H1 (cell line): Measurements from ENCODE around the gene SASS6. TPM values are rescaled to one million over a fixed set of nuclear protein-coding genes. Genes with fewer than 3 reads are reported as not detected.

Source experiments
- CTCF ChIA-PET: fragments of 300-600 bp; sonication (Branson Sonifier 250); formaldehyde crosslinking; loops from one replicate; lab custom pipeline; 2021; ENCODE audit not compliant: partially characterized antibody; lab: Charles Lee
- POLR2A ChIA-PET: fragments of 300-600 bp; sonication (Branson Sonifier 250); formaldehyde crosslinking; loops from one replicate; lab custom pipeline; 2021; ENCODE audit warnings: inconsistent platforms; ENCODE audit not compliant: partially characterized antibody; lab: Charles Lee
- DNase-seq, 2 experiments: peaks; one replicate each; pipeline versions ENCODE4 v3.0.0 to v3.0.0-alpha.2; 2010 to 2022; ENCODE audit warnings: low spot score in 2 of 2, low read depth in 1 of 2, mixed read lengths in 1 of 2
- FAIRE-seq: peaks from 2 replicates; lab custom pipeline; 2011; peaks lifted over from hg19 to GRCh38; lab: Jason Lieb, UNC
- H2AFZ ChIP-seq: 2 replicates; pipeline ENCODE4 v1.8.1; 2012; ENCODE audit warnings: low read length, inconsistent platforms
- H2AK5ac ChIP-seq: 2 replicates; pipeline ENCODE4 v1.6.1; 2013; ENCODE audit warnings: low read depth, low read length
- H2BK120ac ChIP-seq: replicated peaks from 2 replicates; pipeline ENCODE3; 2013; ENCODE audit warnings: low read depth, low read length, inconsistent platforms
- H2BK12ac ChIP-seq: 2 replicates; pipeline ENCODE4 v1.6.1; 2013; ENCODE audit warnings: low read depth, low read length
- H2BK15ac ChIP-seq: 2 replicates; pipeline ENCODE4 v1.6.1; 2013; ENCODE audit warnings: low read length
- H2BK20ac ChIP-seq: 2 replicates; pipeline ENCODE4 v1.6.1; 2013; ENCODE audit warnings: low read length
- H2BK5ac ChIP-seq: 2 replicates; pipeline ENCODE4 v1.6.1; 2013; ENCODE audit warnings: low read depth, low read length
- H3K14ac ChIP-seq: 2 replicates; pipeline ENCODE4 v1.6.1; 2013; ENCODE audit warnings: inconsistent platforms; ENCODE audit not compliant: insufficient read length
- H3K18ac ChIP-seq: 2 replicates; pipeline ENCODE4 v1.6.1; 2013; ENCODE audit warnings: low read length; ENCODE audit errors: extremely low read depth
- H3K23ac ChIP-seq: 2 replicates; pipeline ENCODE4 v1.6.1; 2013; ENCODE audit warnings: inconsistent platforms; ENCODE audit not compliant: insufficient read length
- H3K23me2 ChIP-seq: 2 replicates; pipeline ENCODE4 v1.6.1; 2013; ENCODE audit warnings: low read depth, low read length
- H3K27ac ChIP-seq: 2 replicates; pipeline ENCODE4 v1.6.1; 2011; ENCODE audit warnings: low read depth, low read length, inconsistent platforms
- H3K27me3 ChIP-seq, 4 experiments: replicated peaks in 1 of 4; 1 replicate in 1 of 4; 2 replicates in 3 of 4; pipeline versions ENCODE4 v1.6.1 to v1.8.1; 2011 to 2013; ENCODE audit warnings: low read length in 3 of 4, mild to moderate bottlenecking in 3 of 4, inconsistent platforms in 2 of 4, mixed read lengths in 2 of 4, moderate library complexity in 1 of 4; ENCODE audit not compliant: control insufficient read depth in 3 of 4, insufficient read depth in 3 of 4; ENCODE audit errors: extremely low read depth in 1 of 4
- H3K36me3 ChIP-seq, 4 experiments: 2 replicates each; pipeline versions ENCODE4 v1.6.1 to v1.8.1; 2011 to 2013; ENCODE audit warnings: mild to moderate bottlenecking in 4 of 4, low read length in 3 of 4, moderate library complexity in 2 of 4, control low read depth in 1 of 4, inconsistent platforms in 1 of 4; ENCODE audit not compliant: insufficient read depth in 4 of 4, control insufficient read depth in 2 of 4
- H3K4ac ChIP-seq: replicated peaks from 2 replicates; pipeline ENCODE3; 2013; ENCODE audit warnings: low read length, low read depth, mixed read lengths, inconsistent platforms; ENCODE audit not compliant: insufficient read length
- H3K4me1 ChIP-seq, 4 experiments: replicated peaks in 1 of 4; 1 replicate in 1 of 4; 2 replicates in 3 of 4; pipeline versions ENCODE4 v1.6.1 to v1.8.1; 2011 to 2013; ENCODE audit warnings: low read length in 3 of 4, inconsistent platforms in 2 of 4, mixed read lengths in 1 of 4; ENCODE audit not compliant: insufficient read depth in 4 of 4, control insufficient read depth in 3 of 4
- H3K4me2 ChIP-seq, 2 experiments: 2 replicates each; pipeline versions ENCODE4 v1.6.1 to v1.8.1; 2011 to 2013; ENCODE audit warnings: low read depth in 2 of 2, low read length in 2 of 2, control low read depth in 1 of 2, inconsistent platforms in 1 of 2, mild to moderate bottlenecking in 1 of 2; ENCODE audit not compliant: insufficient read depth in 1 of 2
- H3K4me3 ChIP-seq, 4 experiments: fragments of 200-600, 300-600 bp in 1 of 4; sonication (generic), shearing (Covaris generic), sonication (Bioruptor Twin) in 1 of 4; 2 replicates each; pipeline versions ENCODE4 v1.5.1 to v1.8.1; 2011 to 2016; ENCODE audit warnings: low read length in 4 of 4, low read depth in 3 of 4, control low read depth in 2 of 4, inconsistent platforms in 2 of 4, mild to moderate bottlenecking in 2 of 4, mixed read lengths in 1 of 4, moderate library complexity in 1 of 4; ENCODE audit not compliant: insufficient read depth in 2 of 4; ENCODE audit errors: extremely low read depth in 1 of 4
- H3K56ac ChIP-seq: replicated peaks from 2 replicates; pipeline ENCODE3; 2013; ENCODE audit warnings: low read depth, mild to moderate bottlenecking, mixed read lengths, low read length, inconsistent platforms; ENCODE audit not compliant: insufficient read length
- H3K79me1 ChIP-seq: 2 replicates; pipeline ENCODE4 v1.6.1; 2013; ENCODE audit warnings: low read depth, low read length, control low read depth
- H3K79me2 ChIP-seq, 2 experiments: 2 replicates each; pipeline versions ENCODE4 v1.6.1 to v1.8.1; 2012 to 2013; ENCODE audit warnings: low read length in 2 of 2, mild to moderate bottlenecking in 2 of 2, inconsistent platforms in 1 of 2; ENCODE audit not compliant: insufficient read depth in 2 of 2, control insufficient read depth in 1 of 2
- H3K9ac ChIP-seq, 4 experiments: replicated peaks in 1 of 4; 1 replicate in 1 of 4; 2 replicates in 3 of 4; pipeline versions ENCODE4 v1.6.1 to v1.8.1; 2011 to 2013; ENCODE audit warnings: low read depth in 3 of 4, low read length in 3 of 4, control low read depth in 2 of 4, mild to moderate bottlenecking in 2 of 4, moderate library complexity in 2 of 4, inconsistent platforms in 1 of 4; ENCODE audit errors: extremely low read depth in 1 of 4
- H3K9me3 ChIP-seq, 2 experiments: 2 replicates each; pipeline versions ENCODE4 v1.6.1 to v1.8.1; 2012 to 2013; ENCODE audit warnings: mild to moderate bottlenecking in 2 of 2, moderate library complexity in 2 of 2, control low read depth in 1 of 2, inconsistent platforms in 1 of 2, low read depth in 1 of 2, low read length in 1 of 2, mixed read lengths in 1 of 2; ENCODE audit not compliant: insufficient read depth in 2 of 2
- H4K20me1 ChIP-seq, 2 experiments: replicated peaks in 1 of 2; 2 replicates each; pipeline versions ENCODE3 to v1.8.1; 2011 to 2013; ENCODE audit warnings: inconsistent platforms in 2 of 2, low read length in 2 of 2, mild to moderate bottlenecking in 1 of 2; ENCODE audit not compliant: insufficient read depth in 2 of 2, control insufficient read depth in 1 of 2
- H4K5ac ChIP-seq: 2 replicates; pipeline ENCODE4 v1.6.1; 2013; ENCODE audit warnings: low read length, low read depth, mixed read lengths, inconsistent platforms; ENCODE audit not compliant: insufficient read length
- H4K8ac ChIP-seq: 2 replicates; pipeline ENCODE4 v1.8.0; 2013; ENCODE audit warnings: mild to moderate bottlenecking, moderate library complexity, low read length, inconsistent platforms; ENCODE audit not compliant: insufficient read depth; ENCODE audit errors: extremely low read depth
- H4K91ac ChIP-seq: replicated peaks from 2 replicates; pipeline ENCODE3; 2013; ENCODE audit warnings: low read length, mixed read lengths, inconsistent platforms; ENCODE audit not compliant: insufficient read length
- CBX8 ChIP-seq: fragments of 300-800, 300-1000 bp; sonication (generic); IDR thresholded peaks from 2 replicates; pipeline ENCODE4 v1.7.1; 2016; ENCODE audit warnings: low read depth, low read length, borderline replicate concordance
- CTBP2 ChIP-seq: IDR thresholded peaks from 2 replicates; pipeline ENCODE4 v1.7.0; 2011; ENCODE audit warnings: borderline replicate concordance, mild to moderate bottlenecking, moderate library complexity, mixed read lengths, low read length; ENCODE audit not compliant: insufficient read depth, insufficient read length
- EGR1 ChIP-seq: IDR thresholded peaks from 2 replicates; pipeline ENCODE4 v1.6.1; 2011; ENCODE audit warnings: low read depth, low read length, borderline replicate concordance
- KDM1A ChIP-seq: fragments of 200-600, 300-600 bp; sonication (generic); IDR thresholded peaks from 2 replicates; pipeline ENCODE4 v1.7.1; 2016; ENCODE audit warnings: mild to moderate bottlenecking, low read length, borderline replicate concordance
- KDM5A ChIP-seq: fragments of 200-600 bp; IDR thresholded peaks from 2 replicates; pipeline ENCODE4 v1.7.1; 2012; ENCODE audit warnings: mild to moderate bottlenecking, low read length, inconsistent platforms, mixed read lengths
- NRF1 ChIP-seq: IDR thresholded peaks from 2 replicates; pipeline ENCODE4 v1.6.1; 2011; ENCODE audit warnings: mild to moderate bottlenecking, low read depth, low read length, improper control_type of control experiment
- POLR2A ChIP-seq, 2 experiments: IDR thresholded peaks; 1 replicate in 1 of 2; 2 replicates in 1 of 2; pipeline ENCODE4 v1.6.1; 2011; ENCODE audit warnings: low read depth in 2 of 2, low read length in 2 of 2, mild to moderate bottlenecking in 2 of 2; ENCODE audit errors: control extremely low read depth in 1 of 2
- RAD21 ChIP-seq, 2 experiments: IDR thresholded peaks in 1 of 2; conservative IDR thresholded peaks in 1 of 2; 2 replicates each; pipeline ENCODE4 v1.6.1; 2011; ENCODE audit warnings: low read depth in 2 of 2, low read length in 2 of 2, improper control_type of control experiment in 1 of 2, inconsistent platforms in 1 of 2, mild to moderate bottlenecking in 1 of 2, moderate library complexity in 1 of 2
- SAP30 ChIP-seq: fragments of 300-600 bp; sonication (generic); IDR thresholded peaks from 2 replicates; pipeline ENCODE4 v1.7.1; 2012; ENCODE audit warnings: low read length, moderate library complexity, mild to moderate bottlenecking, inconsistent platforms; ENCODE audit not compliant: insufficient read depth, insufficient replicate concordance
- SIRT6 ChIP-seq: IDR thresholded peaks from one replicate; pipeline ENCODE4 v1.7.1; 2012; ENCODE audit warnings: low read length, inconsistent platforms
- SP4 ChIP-seq: IDR thresholded peaks from 2 replicates; pipeline ENCODE4 v1.6.1; 2012; ENCODE audit warnings: low read length, inconsistent platforms
- WGBS, 2 experiments: shearing (Covaris generic) in 1 of 2; methylation state at CpG; one replicate each; pipeline versions ENCODE4 v1.1.6 to v1.1.7; 2013 to 2015; ENCODE audit warnings: low lambda C conversion rate in 2 of 2, mixed read lengths in 2 of 2, inconsistent platforms in 1 of 2, low coverage in 1 of 2, missing lambda C conversion rate in 1 of 2; ENCODE audit not compliant: insufficient replicate concordance in 2 of 2, insufficient coverage in 1 of 2, insufficient read length in 1 of 2; ENCODE audit errors: extremely low coverage in 1 of 2, missing lambda C conversion rate in 1 of 2; 5-methylcytosine and 5-hydroxymethylcytosine counted together
- polyA plus RNA-seq, 7 experiments: library from polyadenylated mRNA; depleted of rRNA in 3 of 7; stranded (reverse) in 5 of 7; unstranded in 2 of 7; fragments of >200 nt in 5 of 7; fragments of 200-250 nt in 2 of 7; gene quantifications; 1 replicate in 5 of 7; 2 replicates in 1 of 7; 4 replicates in 1 of 7; pipeline versions ENCODE4 v1.2.1 to v1.2.3, GENCODE V29; 2011 to 2013; ENCODE audit warnings: missing spikeins in 2 of 7, mixed read lengths in 2 of 7
- total RNA-seq: library from RNA; stranded (reverse); fragmentation: NEBNext Ultra II Directional; extraction: Animal tissue kit (Norgen Biotek cat#: 25700); gene quantifications from 2 replicates; pipeline ENCODE4 v1.2.1, GENCODE V29; 2021
- TF ChIP-seq, protein P1 (sequence below), 3 experiments: IDR thresholded peaks; 1 replicate in 2 of 3; 2 replicates in 1 of 3; pipeline versions ENCODE4 v1.5.1 to v1.6.1; 2011; ENCODE audit warnings: low read length in 3 of 3, mild to moderate bottlenecking in 3 of 3, inconsistent platforms in 2 of 3, low read depth in 1 of 3, moderate library complexity in 1 of 3; ENCODE audit not compliant: insufficient read depth in 1 of 3; ENCODE audit errors: control extremely low read depth in 1 of 3

Gene SASS6
- total and polyA plus RNA-seq, 2 of the 8 experiments (the other 6 are each of a cell fraction or from before 2014, with no cell fraction given) = 1.2 to 13.8 TPM

DNA sequence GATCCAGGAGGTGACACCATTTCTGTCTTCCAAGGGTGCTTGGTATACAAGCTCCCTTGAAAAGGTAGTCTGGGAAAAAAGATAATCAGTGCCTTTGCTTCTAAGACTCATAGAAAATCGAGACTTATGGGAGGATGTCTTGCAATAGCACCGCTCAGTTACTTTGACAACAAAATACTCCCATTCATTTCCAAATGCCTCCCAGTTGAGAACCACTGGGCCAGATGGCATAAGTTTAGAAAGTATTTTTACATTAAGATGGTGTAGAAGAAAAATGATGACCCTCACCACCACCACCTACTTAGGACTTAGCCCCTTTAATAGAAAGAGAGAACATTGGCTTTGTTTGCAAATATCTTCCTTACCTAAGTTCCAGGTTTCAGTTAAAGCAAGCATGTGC lies 4.9 kb upstream of the SASS6 start:
- Histone ChIP-seq H2BK5ac (no peak overlapping the region), H3K4me1 (no peaks in the 10 kb centered on the region), H3K9me3 (no peaks in the 10 kb centered on the region), H2BK12ac (no peak overlapping the region), H3K36me3 (peaks cover 0 to 40% (median 25%) of the 10 kb centered on the region in 4 experiments; a peak in 5 of 8 replicates), H3K9ac (no peak overlapping the region), H2BK120ac (no peak overlapping the region), H2BK15ac (no peak overlapping the region), H2AFZ (no peak overlapping the region), H3K79me2 (peaks cover 0 to 16% of the 10 kb centered on the region in 2 experiments; a peak in 1 of 4 replicates), H2AK5ac (no peak overlapping the region), H4K8ac (no peak overlapping the region), H3K4me3 (no peak overlapping the region), H4K5ac (no peak overlapping the region), H3K56ac (no peak overlapping the region), H3K4me2 (no peak overlapping the region), H4K20me1 (peaks cover 0 to 3% of the 10 kb centered on the region in 2 experiments), H2BK20ac (no peak overlapping the region), H3K4ac (no peak overlapping the region), H3K27me3 (no peaks in the 10 kb centered on the region), H3K27ac (no peak overlapping the region), H3K14ac (no peak overlapping the region), H3K23ac (no peak overlapping the region), H3K18ac (no peak overlapping the region), H4K91ac (no peak overlapping the region), H3K23me2 (no peaks in the 10 kb centered on the region), H3K79me1 (no peaks in the 10 kb centered on the region)
- ChIA-PET CTCF (no interaction called here), POLR2A (no interaction called here)
- WGBS, 2 experiments = 97% methylated on average over 2 of the region's 2 CpGs; no CpG with 5 or more reads in 1 of the 2 experiments
- DNase-seq = no peak
- no peak for FAIRE-seq
- no peak for TF ChIP-seq RAD21 (IDR thresholded peaks at IDR 0.05 in 1 of 2, conservative IDR thresholded peaks at IDR 0.05 in 1 of 2; ENCODE audit: low read depth in 2 of 2, low read length in 2 of 2)
- TF ChIP-seq CTBP2 = no peak
- no peak for TF ChIP-seq POLR2A (IDR thresholded peaks at IDR 0.05; ENCODE audit: control extremely low read depth in 1 of 2, low read depth in 2 of 2, low read length in 2 of 2)
- no peak for TF ChIP-seq SIRT6
- TF ChIP-seq NRF1 = no peak
- no peak for TF ChIP-seq KDM5A
- TF ChIP-seq EGR1 = no peak
- no peak for TF ChIP-seq SP4
- no peak for TF ChIP-seq KDM1A
- TF ChIP-seq SAP30 = no peak
- TF ChIP-seq, protein P1, sequence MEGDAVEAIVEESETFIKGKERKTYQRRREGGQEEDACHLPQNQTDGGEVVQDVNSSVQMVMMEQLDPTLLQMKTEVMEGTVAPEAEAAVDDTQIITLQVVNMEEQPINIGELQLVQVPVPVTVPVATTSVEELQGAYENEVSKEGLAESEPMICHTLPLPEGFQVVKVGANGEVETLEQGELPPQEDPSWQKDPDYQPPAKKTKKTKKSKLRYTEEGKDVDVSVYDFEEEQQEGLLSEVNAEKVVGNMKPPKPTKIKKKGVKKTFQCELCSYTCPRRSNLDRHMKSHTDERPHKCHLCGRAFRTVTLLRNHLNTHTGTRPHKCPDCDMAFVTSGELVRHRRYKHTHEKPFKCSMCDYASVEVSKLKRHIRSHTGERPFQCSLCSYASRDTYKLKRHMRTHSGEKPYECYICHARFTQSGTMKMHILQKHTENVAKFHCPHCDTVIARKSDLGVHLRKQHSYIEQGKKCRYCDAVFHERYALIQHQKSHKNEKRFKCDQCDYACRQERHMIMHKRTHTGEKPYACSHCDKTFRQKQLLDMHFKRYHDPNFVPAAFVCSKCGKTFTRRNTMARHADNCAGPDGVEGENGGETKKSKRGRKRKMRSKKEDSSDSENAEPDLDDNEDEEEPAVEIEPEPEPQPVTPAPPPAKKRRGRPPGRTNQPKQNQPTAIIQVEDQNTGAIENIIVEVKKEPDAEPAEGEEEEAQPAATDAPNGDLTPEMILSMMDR (IDR thresholded peaks at IDR 0.05; ENCODE audit: control extremely low read depth in 1 of 3, insufficient read depth in 1 of 3, low read depth in 1 of 3, low read length in 3 of 3) = no peak
- TF ChIP-seq CBX8 = no peak
